Keratinocyte (primary cell): ENCODE measurements around the gene ARNT2.

ENCODE experiments used
- CTCF ChIP-seq, 3 experiments: IDR thresholded peaks in 1 of 3; conservative IDR thresholded peaks in 1 of 3; optimal IDR thresholded peaks in 1 of 3; 2 replicates in 2 of 3; 3 replicates in 1 of 3; pipeline versions ENCODE3 to v1.5.1; 2011; ENCODE audit warnings: low read length in 3 of 3, mild to moderate bottlenecking in 3 of 3, moderate library complexity in 2 of 3, control low read depth in 1 of 3, inconsistent platforms in 1 of 3; ENCODE audit not compliant: insufficient read depth in 2 of 3; ENCODE audit errors: extremely low read depth in 1 of 3
- EZH2 ChIP-seq: IDR thresholded peaks from one replicate; pipeline ENCODE4 v1.6.1; 2012; ENCODE audit warnings: inconsistent platforms, mild to moderate bottlenecking, low read length, moderate library complexity

- TF ChIP-seq CTCF (optimal IDR thresholded peaks at IDR 0.05 in 1 of 3, IDR thresholded peaks at IDR 0.05 in 1 of 3, conservative IDR thresholded peaks at IDR 0.05 in 1 of 3; ENCODE audit: extremely low read depth in 1 of 3, insufficient read depth in 2 of 3, low read length in 3 of 3): no peak
- no peak for TF ChIP-seq EZH2
Observed at GRCh38 chr15:80433836-80434235, 29.7 kb downstream of the ARNT2 start.
